DMS153 (cell line): ENCODE results near the gene MECP2.

Experiments
- DNase-seq: peaks from one replicate; lab custom pipeline; 2025; lab: John Stamatoyannopoulos, UW

The MECP2 gene

DNA sequence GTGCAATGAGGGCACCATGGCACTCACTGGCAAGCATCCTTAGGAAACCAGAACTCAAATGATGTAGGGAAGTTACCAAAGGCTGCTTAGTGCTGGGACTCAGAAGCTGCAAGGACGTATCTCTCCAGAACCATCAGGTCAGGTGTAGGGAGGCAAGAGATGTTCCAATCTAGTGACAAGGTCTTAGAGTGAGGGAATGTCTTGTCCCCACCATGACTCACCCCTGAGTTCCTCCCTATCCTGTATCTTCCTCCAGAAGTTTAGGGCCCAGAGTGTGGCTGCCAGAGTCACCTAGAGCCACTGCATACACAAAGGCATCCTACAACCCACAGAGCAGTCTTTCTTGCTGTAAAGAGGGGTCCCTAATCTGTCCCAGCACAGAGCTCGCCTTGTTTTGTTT is 63.7 kb downstream of the MECP2 start:
- DNase-seq = no peak

DNA sequence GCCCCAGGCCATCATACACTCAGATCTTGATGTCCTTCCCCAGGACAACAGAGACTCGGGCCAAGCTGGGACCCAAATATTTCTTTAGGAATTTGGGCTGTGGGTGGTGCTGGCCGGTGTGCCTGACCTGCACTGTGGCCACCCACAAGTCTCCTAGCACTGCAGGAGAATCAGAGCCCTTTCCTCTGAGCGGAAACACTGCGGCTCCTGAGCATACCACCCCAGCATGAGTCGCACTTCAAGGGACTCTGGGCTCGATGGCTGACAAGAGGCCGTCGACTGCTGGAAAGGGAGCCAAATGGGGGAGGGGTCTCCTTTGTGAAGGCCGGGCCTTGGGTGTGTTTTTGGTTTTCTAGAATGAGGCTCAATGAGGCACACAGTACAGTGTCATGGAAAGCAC is 64.9 kb downstream of the MECP2 start:
- DNase-seq = no peak

DNA sequence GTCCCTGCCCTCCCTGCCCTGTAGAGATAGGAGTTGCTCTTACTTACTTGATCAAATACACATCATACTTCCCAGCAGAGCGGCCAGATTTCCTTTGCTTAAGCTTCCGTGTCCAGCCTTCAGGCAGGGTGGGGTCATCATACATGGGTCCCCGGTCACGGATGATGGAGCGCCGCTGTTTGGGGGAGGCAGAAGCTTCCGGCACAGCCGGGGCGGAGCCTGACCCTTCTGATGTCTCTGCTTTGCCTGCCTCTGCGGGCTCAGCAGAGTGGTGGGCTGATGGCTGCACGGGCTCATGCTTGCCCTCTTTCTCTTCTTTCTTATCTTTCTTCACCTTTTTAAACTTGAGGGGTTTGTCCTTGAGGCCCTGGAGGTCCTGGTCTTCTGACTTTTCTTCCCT is 65.4 kb downstream of the MECP2 start:
- DNase-seq = no peak

DNA sequence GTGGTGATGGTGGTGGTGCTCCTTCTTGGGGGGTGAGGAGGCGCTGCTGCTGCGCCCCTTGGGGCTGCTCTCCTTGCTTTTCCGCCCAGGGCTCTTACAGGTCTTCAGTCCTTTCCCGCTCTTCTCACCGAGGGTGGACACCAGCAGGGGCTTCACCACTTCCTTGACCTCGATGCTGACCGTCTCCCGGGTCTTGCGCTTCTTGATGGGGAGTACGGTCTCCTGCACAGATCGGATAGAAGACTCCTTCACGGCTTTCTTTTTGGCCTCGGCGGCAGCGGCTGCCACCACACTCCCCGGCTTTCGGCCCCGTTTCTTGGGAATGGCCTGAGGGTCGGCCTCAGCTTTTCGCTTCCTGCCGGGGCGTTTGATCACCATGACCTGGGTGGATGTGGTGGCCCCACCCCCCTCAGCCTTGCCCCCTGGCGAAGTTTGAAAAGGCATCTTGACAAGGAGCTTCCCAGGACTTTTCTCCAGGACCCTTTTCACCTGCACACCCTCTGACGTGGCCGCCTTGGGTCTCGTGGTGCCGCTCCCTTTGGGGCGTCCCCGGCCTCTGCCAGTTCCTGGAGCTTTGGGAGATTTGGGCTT is 66.7 kb downstream of the MECP2 start:
- no peak for DNase-seq

DNA sequence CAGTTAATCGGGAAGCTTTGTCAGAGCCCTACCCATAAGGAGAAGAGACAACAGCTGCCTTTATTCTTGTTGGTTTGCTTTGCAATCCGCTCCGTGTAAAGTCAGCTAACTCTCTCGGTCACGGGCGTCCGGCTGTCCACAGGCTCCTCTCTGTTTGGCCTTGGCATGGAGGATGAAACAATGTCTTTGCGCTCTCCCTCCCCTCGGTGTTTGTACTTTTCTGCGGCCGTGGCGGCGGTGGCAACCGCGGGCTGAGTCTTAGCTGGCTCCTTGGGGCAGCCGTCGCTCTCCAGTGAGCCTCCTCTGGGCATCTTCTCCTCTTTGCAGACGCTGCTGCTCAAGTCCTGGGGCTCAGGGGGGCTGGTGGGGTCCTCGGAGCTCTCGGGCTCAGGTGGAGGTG is 67.3 kb downstream of the MECP2 start:
- DNase-seq = no peak

DNA sequence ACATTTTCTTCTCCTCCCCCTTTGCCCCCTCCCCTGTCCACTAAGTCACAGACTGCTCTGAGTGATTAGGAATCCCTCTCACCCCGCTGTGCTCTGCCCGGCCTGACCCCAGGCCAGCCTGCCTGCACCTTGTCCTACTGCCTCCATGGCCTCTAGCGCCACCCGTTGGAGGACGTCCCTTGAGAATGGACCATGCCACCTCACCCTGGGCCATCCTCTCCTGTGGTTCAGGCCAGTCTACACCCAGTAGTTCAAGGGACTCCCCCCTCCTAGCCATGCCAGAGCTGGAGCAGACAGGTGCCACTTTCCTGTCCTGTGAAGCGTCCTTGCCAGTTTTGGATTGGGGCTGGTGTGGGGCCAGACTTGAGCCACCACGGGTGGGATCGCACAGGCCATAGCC is 68.1 kb downstream of the MECP2 start:
- no peak for DNase-seq

DNA sequence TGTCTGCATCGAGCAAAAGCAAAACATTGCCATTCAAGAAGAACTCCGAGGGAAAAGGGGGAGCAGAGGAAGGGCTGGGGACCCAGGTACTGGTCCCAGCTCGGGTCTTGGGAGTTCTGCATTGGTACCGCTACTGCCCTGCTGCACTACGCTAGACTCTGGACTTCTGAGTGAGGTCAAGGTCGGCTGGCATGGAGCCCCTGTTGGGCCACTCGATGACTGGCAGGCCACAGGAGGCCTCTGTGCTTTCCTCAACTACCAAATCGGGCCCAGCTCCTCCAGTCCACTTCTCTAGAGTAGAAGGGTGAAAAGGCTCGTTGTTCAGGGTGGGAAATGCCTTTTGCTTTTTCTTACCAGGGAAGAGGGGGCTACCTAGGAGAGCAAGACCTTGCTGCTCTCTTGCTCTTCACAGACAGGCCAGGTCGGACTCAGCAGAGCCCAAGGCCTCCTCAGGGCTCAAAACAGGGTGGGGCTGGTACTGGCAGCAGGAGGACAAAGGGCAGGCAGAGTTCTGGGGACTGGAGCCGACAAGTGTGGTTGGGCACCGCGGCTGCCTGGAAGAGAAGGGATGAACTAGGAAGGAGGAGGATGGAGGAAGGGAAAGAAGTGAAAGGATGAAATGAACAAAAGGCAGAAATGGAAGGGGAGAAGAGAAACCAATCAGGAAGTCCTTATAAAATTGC is 68.9 kb downstream of the MECP2 start:
- no peak for DNase-seq

DNA sequence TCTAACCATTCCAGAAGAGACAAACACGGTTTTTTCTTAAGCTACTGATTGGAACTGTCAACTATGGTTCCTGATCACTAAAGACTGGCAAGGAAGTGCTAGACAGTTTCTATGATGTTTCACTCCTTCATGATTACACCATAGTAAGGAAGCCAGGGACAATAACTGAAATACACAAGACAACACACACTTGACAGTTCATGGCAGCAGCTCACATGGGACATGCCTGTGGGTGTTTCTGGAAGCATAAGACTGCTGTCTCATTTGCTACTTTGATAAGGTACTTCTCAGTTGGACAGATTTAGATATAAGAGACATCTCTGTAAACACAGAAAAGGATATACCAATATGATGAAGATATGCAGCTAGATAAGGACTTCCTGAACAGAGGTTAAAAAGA is 69.5 kb downstream of the MECP2 start:
- DNase-seq = no peak

DNA sequence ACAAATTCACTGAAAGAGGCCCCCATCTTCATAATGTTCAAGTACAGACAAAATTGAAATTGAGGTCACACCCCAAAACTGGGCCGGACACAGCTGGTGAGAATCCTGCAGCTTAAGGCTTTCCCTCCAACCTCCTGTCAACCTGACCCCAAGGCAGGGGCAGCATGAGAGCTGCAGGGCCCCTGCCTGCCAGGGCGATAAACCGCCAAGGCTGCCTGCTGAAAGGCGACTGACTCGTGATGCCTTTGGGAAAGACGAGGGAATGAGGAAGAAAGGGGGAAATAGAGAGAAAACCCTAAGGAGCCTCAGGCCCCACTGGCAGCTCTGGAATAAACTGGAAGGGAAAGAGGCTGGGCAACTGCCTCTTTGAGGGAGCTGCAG is 70.5 kb downstream of the MECP2 start:
- no peak for DNase-seq

DNA sequence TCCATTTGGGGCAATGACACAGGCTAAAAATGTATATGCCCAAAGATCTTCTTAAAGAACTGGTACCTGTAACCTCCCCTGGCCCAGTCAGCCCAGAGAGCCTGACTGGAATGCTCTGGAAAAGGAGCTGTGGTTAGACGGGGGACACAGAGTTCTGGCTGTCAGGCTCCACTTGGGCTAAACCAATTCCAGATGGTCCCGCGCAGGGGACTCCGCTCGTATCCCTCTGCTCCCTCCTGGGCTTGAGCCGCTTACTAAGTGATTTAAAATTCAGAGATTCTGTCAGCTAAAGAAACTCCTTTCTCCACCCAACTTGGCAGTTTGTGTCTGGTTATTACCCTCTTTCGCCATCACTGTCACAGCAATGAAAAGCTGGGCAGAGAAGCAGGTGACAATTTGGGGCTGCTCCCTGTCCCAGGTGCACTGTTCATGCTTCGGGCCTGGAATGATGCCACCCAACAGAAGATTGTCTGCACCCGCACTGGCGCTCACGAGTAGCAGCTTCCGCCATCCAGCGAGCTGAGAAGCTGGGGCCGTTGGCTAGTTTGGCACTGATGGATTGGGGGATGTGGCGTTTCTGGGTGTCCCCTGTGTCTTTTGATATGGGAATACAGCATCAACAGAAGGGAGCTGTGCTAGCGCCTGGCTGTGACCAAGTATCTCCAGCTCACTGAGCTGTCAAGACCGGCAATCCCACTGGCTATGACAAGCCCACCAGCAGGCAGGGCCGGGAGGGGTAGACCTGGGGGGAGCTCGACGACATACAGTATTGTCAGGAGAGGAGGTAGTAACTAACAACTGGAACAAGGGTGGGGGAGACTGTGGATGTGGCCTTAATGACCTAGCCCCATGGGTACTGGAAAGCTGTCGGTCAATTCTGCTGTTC is 71.1 kb downstream of the MECP2 start:
- no peak for DNase-seq

DNA sequence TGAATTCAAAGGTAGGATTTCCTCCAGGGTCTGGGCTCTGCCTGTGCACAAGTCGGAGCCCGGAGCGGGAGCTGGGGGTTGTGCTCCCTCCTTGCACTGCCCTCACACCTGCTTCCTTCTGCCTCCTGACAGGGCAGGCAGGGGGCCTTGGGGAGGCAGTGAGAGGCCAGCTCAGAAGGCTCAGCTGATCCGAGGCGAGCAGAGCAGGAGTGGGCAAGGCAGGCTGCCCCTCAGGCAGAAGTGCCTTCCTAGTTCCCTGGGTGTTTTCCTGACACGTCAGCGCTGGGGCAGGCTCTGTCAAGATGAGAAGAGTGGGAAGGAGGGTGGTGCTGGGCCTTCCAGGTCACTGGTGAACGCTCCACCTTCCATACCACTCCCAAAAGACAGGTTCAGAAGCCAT is 72.3 kb downstream of the MECP2 start:
- no peak for DNase-seq

DNA sequence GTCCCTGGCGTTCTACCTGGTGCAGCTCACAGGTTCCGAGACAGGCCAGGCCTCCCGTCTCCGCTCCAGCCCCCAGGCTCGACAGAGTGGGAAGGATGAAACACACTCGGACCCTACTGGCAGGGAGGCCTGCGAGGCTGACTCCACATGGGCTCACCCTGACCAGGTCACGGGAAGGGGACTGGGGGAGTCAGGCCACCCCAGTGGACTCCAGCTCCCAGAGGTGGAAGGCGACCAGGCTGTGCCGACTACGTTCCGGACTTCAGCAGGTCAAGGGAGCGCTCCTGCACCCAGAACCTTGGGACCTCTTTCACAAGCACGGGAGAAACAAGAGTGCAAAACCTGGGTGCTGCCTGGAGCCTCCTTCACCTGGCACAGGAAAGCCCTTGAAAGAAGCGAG is 73.2 kb downstream of the MECP2 start:
- DNase-seq = no peak

DNA sequence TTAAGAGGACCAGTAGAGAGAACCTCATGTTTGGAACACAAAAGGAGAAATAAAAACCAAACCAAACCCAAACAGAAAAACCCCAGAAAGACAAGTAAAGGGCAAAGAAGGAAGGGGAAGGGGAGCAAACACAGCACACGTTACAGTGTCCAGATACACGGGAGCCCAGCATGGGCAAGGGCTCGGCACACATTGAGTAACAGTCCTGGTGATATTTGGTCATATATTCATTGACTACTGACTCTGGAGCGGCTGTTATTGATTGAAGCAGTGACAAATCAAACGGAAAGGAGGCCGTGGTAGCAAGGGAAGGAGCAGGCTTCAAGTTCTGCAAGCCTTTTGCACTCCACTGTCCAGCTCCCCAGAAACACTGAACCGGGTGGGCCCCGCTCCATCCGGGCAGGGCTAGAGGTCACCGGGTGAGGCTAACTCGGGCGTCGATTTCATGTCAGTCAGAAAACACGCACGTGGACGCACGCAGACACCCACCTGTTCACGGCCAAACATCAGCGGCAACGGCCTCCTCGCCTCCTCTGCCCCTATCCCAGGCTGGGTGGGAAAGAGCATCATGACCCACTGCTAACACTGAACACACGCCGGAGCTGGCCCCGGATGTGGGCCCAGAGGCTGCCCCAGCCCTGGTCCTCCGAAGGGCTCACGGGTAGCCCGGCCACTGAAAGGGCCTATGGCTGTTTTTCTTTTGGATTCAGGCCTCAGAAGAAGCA is 74.1 kb downstream of the MECP2 start:
- DNase-seq = no peak

DNA sequence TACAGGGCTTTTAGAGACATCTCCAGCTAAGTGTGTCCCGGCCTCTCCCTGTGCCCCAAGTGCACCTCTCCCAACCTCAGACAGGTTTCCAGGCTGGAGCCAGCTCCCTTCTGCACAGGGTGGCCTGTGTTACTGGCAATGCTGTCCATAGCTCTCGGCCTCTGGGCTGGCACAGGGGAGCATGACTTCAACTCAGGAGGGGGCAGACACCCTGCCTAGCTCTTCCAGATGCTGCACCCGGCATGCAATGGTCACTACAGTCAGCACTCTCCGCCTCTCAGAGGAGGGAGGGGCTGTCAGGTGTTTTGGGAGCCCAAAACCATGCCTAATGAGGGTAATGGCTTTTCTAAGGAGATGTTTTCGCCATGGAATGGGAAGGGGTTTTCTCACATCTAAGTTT is 75.4 kb downstream of the MECP2 start:
- DNase-seq = no peak

DNA sequence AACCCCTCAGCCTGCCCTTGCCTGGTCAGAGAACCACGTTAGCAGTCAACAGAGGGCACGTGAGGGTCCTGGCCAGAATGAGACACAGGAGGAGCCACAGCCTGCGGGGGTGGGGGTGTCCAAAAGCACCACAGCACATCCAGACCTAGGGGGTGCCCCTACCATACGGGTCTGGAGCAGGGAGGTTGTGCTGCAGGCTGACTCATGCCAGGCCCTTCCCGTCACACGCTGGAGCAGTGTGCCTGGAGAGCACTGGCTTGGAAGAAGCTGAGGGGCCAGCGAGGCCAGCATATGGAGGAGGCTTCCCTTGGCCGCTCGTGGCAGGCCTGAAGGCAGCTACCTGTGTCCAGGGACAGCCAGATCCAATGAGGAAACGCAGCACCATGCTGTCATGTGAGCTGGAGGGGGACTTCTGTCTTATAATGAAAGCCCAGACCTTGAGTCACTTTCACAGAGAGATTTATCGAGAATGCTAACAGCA is 76.3 kb downstream of the MECP2 start:
- no peak for DNase-seq

DNA sequence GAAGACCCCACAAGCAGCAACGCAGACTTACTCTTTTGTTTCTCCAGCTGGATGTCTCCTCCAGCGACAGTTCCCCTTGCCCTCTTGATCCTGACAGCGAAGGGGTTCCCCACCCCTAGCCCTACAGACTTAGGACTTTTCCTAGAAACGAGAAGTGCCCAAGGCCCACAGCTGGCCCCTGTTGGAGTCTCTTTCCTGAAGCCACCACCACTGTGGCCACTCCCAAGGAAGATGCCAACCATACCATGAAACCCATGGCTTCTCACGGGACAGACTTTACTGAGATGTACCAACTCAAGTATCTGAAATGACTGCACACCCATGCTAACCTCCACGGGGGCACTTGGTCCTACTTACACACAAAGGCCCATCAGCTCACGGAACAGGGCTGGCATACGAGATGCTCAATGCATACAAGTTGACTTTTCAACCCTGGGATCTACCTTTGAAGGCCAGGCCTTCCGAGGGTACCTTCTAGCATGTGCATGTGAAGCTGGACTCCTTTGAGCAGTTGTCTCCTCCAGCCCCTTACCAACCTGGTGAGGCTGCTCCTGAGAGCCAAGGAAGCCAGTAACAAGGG is 76.9 kb downstream of the MECP2 start:
- DNase-seq = no peak

DNA sequence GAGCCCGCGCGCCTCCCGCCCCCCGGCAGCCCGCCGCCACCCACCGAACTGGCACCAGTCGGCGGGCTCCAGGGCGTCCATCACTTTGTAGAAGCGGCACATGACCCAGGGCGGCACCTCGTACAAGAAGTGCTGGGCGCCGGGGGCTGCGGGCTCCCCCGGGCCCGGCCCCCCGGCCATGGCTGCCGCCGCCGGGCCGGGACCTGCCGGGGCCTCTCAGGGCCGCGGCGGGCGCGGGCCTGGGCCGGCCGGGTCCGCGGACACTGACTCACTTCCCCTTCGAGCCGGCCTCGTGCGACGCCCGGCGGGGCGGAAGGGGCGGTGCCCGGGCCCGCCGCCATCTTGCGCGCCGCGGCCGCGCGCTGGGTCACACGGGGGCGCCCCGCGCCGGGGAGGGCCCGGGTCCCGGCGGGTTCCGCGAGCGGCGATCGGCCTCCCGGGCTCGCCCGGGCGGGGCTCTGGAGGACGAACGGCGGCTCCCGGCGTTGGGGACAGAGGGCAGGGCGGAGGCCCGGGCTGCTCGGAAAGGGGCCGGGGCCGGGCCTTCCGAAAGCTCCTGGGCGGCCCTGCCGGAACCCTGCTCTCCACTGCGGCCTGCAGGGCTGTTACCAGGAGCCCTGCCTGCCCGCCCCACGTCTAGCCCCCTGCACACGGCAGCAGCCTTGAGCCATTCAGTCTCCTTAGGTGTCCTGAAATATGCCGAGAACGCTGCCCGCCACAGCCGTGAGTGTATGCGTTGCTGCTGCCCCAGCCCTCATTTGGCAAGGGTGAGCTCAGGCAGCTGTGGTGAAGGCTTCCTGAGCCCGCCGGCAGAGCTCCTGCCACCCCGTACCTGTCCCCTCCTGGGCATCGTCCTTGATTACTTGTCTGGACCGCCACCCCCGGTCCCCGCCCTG is 77.6 kb downstream of the MECP2 start, which contains the start of gene IRAK1:
IRAK1 (minus strand) TSS at position 270 of the 896 bp plus-strand sequence; CDS start at position 180, 90 bp downstream.
- peak; percentile 30 for DNase-seq

DNA sequence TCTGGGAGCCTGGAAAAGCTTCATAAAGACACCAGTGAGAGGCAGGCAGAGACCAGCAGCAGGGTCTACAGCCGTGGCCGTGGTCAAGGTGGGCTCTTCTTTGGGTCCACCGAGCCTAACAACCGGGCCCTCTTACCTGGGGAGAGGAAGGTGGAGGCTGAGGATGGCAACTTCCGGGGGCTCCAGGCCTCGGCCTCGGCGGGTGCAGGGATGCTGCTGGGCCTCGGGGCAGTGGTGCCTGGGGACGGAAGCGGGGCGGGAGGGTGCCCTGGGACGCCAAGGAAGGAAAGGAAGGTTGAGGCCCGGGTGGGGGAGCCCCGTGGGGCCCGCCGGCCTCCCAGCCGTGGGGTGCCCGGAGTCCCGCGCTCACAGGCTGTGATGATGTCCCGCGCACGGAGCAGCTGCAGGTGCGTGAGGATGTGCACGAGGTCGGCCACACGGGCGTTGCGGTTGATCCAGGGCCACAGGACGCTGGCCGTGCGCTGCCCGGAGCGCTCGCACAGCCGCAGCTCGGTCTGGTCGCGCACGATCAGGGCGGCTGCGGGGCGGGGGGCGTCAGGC is 78.4 kb downstream of the MECP2 start:
- no peak for DNase-seq

DNA sequence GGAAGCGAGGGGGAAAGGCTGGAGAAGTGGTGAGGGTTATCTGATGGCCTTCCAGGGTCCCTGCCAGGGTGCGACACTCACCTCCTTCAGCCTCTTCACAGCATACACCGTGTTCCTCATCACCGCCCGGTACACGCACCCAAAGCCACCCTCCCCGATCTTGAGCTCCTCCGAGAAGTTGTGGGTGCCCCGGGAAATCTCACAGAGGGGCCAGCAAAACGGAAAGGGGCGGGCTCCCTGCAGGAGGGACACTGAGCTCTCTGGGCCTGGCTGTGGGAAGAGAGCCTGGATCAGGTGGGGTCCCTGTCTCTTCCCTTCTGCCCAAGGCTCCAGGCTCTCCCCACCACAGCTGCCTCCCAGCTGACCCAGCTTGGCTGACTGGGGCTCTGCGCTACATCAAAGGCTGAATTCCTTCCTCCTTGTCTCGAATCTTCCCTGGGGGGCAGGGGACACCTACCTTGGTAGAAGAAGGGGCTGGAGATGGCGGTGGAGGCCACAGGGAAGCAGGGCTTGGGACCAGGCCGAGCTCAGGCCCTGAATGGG is 78.9 kb downstream of the MECP2 start:
- DNase-seq = no peak
